ENCODE data around the gene PHF14.

GRCh38 chr7:11170863-11171568, 197.3 kb downstream of the PHF14 start:
- TF ChIP-seq POLR2A (IDR thresholded peaks at IDR 0.05) (no peak), CTCF (IDR thresholded peaks at IDR 0.05) (no peak)
